Measurements from ENCODE around the gene CNPY1. TPM values are rescaled to one million over a fixed set of nuclear protein-coding genes. Genes with fewer than 3 reads are reported as not detected.
A peak's percentile ranks its signal among the peaks of the same experiment; 100 is the strongest.

The CNPY1 gene
- total RNA-seq, 1 donor from 2014 or later: not detected

- DNase-seq (ENCODE audit: low read depth) (no peak), FAIRE-seq (no peak)
- Histone ChIP-seq H3K27me3 (ENCODE audit: insufficient read depth, low read length) (peaks cover 64% of the 10 kb centered on the region), H3K9ac (ENCODE audit: low read length) (no peak overlapping the region), H3K9me3 (ENCODE audit: insufficient read depth, low read depth, low read length) (no peaks in the 10 kb centered on the region), H3K4me3 (ENCODE audit: insufficient read depth, low read depth, low read length) (no peak overlapping the region), H3K79me2 (ENCODE audit: insufficient read depth, low read length) (no peaks in the 10 kb centered on the region), H3K36me3 (ENCODE audit: insufficient read depth, low read length) (no peaks in the 10 kb centered on the region), H2AFZ (ENCODE audit: low read depth, low read length) (no peak overlapping the region), H3K4me2 (ENCODE audit: low read length) (no peak overlapping the region), H4K20me1 (ENCODE audit: insufficient read depth, low read length) (no peaks in the 10 kb centered on the region), H3K27ac (ENCODE audit: low read depth, low read length) (no peak overlapping the region), H3K4me1 (ENCODE audit: insufficient read depth, low read length) (no peaks in the 10 kb centered on the region)
- H3K4me3 Mint-ChIP-seq (ENCODE audit: unreplicated experiment): no peak overlapping the region
- peaks cover 11% of the 10 kb centered on the region for H3K9me3 Mint-ChIP-seq (ENCODE audit: unreplicated experiment)
- TF ChIP-seq CTCF (IDR thresholded peaks at IDR 0.05; ENCODE audit: insufficient read depth, low read depth, low read length): no peak
- no peak for TF ChIP-seq EZH2 (IDR thresholded peaks at IDR 0.05; ENCODE audit: insufficient read depth, low read length)
- H3K36me3 Mint-ChIP-seq (ENCODE audit: low read depth, unreplicated experiment): no peaks in the 10 kb centered on the region
- H3K27ac Mint-ChIP-seq (ENCODE audit: unreplicated experiment): no peak overlapping the region
- H3K27me3 Mint-ChIP-seq (ENCODE audit: low read depth, unreplicated experiment): peaks cover 88% of the 10 kb centered on the region
- H3K4me1 Mint-ChIP-seq (ENCODE audit: low read depth, unreplicated experiment): peaks cover 11% of the 10 kb centered on the region
These were observed 35.2 kb downstream of the CNPY1 start for GRCh38 chr7:155510975-155511701.

GRCh38 chr7:155509725-155510551 lies 36.4 kb downstream of the CNPY1 start:
- H3K4me3 Mint-ChIP-seq (ENCODE audit: unreplicated experiment): peak overlapping the region; percentile 75
- peaks cover 11% of the 10 kb centered on the region for H3K4me1 Mint-ChIP-seq (ENCODE audit: low read depth, unreplicated experiment)
- no peaks in the 10 kb centered on the region for H3K36me3 Mint-ChIP-seq (ENCODE audit: low read depth, unreplicated experiment)
- H3K9me3 Mint-ChIP-seq (ENCODE audit: unreplicated experiment): peaks cover 9% of the 10 kb centered on the region
- H3K27me3 Mint-ChIP-seq (ENCODE audit: low read depth, unreplicated experiment): peaks cover 90% of the 10 kb centered on the region
- no peaks in the 10 kb centered on the region for H3K79me2 ChIP-seq (ENCODE audit: insufficient read depth, low read length)
- H3K27ac ChIP-seq (ENCODE audit: low read depth, low read length): no peak overlapping the region
- no peak overlapping the region for H3K4me3 ChIP-seq (ENCODE audit: insufficient read depth, low read depth, low read length)
- no peaks in the 10 kb centered on the region for H3K9me3 ChIP-seq (ENCODE audit: insufficient read depth, low read depth, low read length)
- H3K36me3 ChIP-seq (ENCODE audit: insufficient read depth, low read length): no peaks in the 10 kb centered on the region
- no peaks in the 10 kb centered on the region for H3K4me1 ChIP-seq (ENCODE audit: insufficient read depth, low read length)
- H2AFZ ChIP-seq (ENCODE audit: low read depth, low read length): no peak overlapping the region
- TF ChIP-seq EZH2 (IDR thresholded peaks at IDR 0.05; ENCODE audit: insufficient read depth, low read length) (peak; percentile 54), CTCF (IDR thresholded peaks at IDR 0.05; ENCODE audit: insufficient read depth, low read depth, low read length) (no peak)
- DNase-seq (ENCODE audit: low read depth): no peak
- H3K4me2 ChIP-seq (ENCODE audit: low read length): peak overlapping the region; percentile 31
- H4K20me1 ChIP-seq (ENCODE audit: insufficient read depth, low read length): no peaks in the 10 kb centered on the region
- H3K9ac ChIP-seq (ENCODE audit: low read length): no peak overlapping the region
- no peak for FAIRE-seq
- H3K27me3 ChIP-seq (ENCODE audit: insufficient read depth, low read length): peaks cover 75% of the 10 kb centered on the region
- no peak overlapping the region for H3K27ac Mint-ChIP-seq (ENCODE audit: unreplicated experiment)
